Measurements from ENCODE around the gene BRI3.

- no peak for TF ChIP-seq CTCF (IDR thresholded peaks at IDR 0.05; ENCODE audit: low read depth, low read length, poor library complexity, severe bottlenecking)
- no peak for TF ChIP-seq EZH2phosphoT487 (IDR thresholded peaks at IDR 0.05; ENCODE audit: borderline replicate concordance, low read length)
Measured at GRCh38 chr7:98265841-98266271, 15.6 kb upstream of the BRI3 start.
